Suprapubic skin (tissue), 3 donors: ENCODE data around the gene PLB1.

Experiments
- EP300 ChIP-seq: sonication (generic); formaldehyde crosslinking; IDR thresholded peaks from one replicate; pipeline ENCODE4 v1.6.1; 2017; ENCODE audit warnings: antibody characterized with exemption
- TF ChIP-seq, protein P1 (sequence below), 2 donors: fragments of 200-600 bp in 1 of 2; fragments of 450-650 bp in 1 of 2; sonication (generic) in 1 of 2; IDR thresholded peaks; one replicate each; pipeline ENCODE4 v1.5.1; 2016 to 2019; ENCODE audit warnings: antibody characterized with exemption in 2 of 2, mild to moderate bottlenecking in 1 of 2, moderate library complexity in 1 of 2

DNA sequence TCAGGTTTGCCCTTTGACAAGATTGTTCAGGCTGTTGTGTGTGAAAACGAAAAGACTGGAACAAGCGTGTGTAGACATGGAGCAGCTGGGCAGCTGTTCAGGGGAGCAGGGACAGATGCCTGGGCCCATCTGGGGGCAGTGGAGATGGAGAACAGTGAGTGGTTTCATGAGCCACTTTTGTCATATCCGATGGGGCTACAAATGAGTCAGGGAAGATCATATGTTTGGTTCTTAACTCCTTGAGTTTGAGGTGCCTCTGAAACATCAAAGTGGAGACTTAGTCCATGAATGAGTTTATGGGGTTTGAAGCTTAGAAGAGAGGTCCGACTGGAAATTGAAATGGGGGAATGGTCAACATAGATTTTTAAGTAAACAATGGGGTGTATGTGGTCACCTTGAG is 9.3 kb upstream of the PLB1 start:
- no peak for TF ChIP-seq EP300
- TF ChIP-seq, protein P1, sequence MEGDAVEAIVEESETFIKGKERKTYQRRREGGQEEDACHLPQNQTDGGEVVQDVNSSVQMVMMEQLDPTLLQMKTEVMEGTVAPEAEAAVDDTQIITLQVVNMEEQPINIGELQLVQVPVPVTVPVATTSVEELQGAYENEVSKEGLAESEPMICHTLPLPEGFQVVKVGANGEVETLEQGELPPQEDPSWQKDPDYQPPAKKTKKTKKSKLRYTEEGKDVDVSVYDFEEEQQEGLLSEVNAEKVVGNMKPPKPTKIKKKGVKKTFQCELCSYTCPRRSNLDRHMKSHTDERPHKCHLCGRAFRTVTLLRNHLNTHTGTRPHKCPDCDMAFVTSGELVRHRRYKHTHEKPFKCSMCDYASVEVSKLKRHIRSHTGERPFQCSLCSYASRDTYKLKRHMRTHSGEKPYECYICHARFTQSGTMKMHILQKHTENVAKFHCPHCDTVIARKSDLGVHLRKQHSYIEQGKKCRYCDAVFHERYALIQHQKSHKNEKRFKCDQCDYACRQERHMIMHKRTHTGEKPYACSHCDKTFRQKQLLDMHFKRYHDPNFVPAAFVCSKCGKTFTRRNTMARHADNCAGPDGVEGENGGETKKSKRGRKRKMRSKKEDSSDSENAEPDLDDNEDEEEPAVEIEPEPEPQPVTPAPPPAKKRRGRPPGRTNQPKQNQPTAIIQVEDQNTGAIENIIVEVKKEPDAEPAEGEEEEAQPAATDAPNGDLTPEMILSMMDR (IDR thresholded peaks at IDR 0.05): no peak
